GM06990 (cell line): ENCODE results near the gene COL27A1.

ENCODE experiments used
- DNase-seq: peaks from one replicate; pipeline ENCODE4 v3.0.0-alpha.2; 2011; ENCODE audit not compliant: insufficient read length; ENCODE audit errors: extremely low read depth
- H3K27me3 ChIP-seq: replicated peaks from 2 replicates; pipeline ENCODE4 v1.6.0; 2011; ENCODE audit warnings: low read length; ENCODE audit not compliant: control insufficient read depth, insufficient read depth
- H3K36me3 ChIP-seq: 2 replicates; pipeline ENCODE4 v1.5.1; 2011; ENCODE audit warnings: low read length; ENCODE audit not compliant: control insufficient read depth, insufficient read depth
- H3K4me3 ChIP-seq: replicated peaks from 2 replicates; pipeline ENCODE4 v1.5.1; 2011; ENCODE audit warnings: low read depth, mild to moderate bottlenecking, control low read depth, low read length
- CTCF ChIP-seq: IDR thresholded peaks from 2 replicates; pipeline ENCODE4 v1.5.1; 2011; ENCODE audit warnings: low read length, control low read depth, mild to moderate bottlenecking, inconsistent platforms; ENCODE audit not compliant: insufficient read depth, poor library complexity, severe bottlenecking

The COL27A1 gene

DNA sequence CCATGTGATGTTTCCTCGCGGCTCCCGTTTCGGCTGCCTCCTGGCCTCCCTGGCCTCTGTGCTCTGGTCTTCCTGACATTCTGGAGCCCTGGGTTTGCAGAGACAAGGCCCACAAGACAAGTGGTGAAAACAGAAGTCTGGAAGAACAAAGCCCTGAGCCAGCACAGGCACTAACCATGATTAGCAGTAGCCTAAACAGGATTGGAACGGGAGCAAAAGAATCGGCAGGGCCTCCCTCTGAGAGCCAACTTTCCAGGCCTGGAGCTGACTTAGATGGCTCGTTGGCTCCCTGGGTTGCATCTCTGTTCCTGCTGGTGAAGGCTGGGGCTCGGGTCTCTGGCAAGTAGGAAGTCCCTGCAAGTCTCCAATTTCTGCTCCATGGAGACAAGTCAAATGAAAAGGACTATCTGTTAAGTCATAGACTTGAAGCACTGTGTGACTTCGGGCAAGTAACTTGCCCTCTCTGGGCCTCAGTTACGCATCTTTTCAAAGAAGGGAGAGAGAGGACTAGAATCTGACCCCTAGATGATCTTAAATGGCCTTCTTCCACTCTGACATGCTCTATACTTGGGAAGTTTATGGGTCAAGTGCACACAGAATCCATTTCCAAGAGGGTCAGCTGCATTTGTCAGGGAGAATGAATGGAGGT lies 3.3 kb downstream of the COL27A1 start:
- Histone ChIP-seq H3K27me3 (no peaks in the 10 kb centered on the region; the same call in none of the 2 replicates), H3K36me3 (no peaks in the 10 kb centered on the region), H3K4me3 (no peak overlapping the region)
- no peak for DNase-seq
- no peak for TF ChIP-seq CTCF

- TF ChIP-seq CTCF: no peak
- no peaks in the 10 kb centered on the region for H3K36me3 ChIP-seq
- no peak for DNase-seq
- no peak overlapping the region for H3K4me3 ChIP-seq
- no peaks in the 10 kb centered on the region; the same call in none of the 2 replicates for H3K27me3 ChIP-seq
Measured at GRCh38 chr9:114159691-114160090, 4.4 kb downstream of the COL27A1 start.

- DNase-seq: no peak
- no peak overlapping the region for H3K4me3 ChIP-seq
- no peak for TF ChIP-seq CTCF
- H3K36me3 ChIP-seq: no peaks in the 10 kb centered on the region
- H3K27me3 ChIP-seq: no peaks in the 10 kb centered on the region; the same call in none of the 2 replicates
Measured at GRCh38 chr9:114161513-114161912, 6.2 kb downstream of the COL27A1 start.

DNA sequence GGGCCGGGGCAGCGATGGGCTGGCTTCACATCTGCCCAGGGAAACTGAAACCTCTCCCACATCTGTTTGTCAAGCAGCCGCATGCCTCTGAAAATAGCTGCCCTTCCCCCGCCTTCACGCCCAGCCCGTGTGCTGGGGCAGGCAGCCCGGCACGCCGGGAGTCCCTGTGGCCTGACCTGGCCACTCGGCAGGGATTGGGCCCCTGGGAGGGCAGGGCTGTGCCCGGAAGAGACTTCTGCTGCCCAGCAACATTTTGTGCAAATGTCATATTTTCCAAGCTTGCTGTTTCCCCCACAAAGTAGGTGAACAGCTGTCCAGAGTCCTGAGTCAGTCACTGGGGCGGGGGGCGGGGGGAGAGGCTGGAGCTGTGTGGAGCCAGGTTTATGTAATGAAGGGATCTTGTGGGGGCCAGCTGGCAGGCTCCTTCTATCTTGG lies 8.2 kb downstream of the COL27A1 start:
- no peak for DNase-seq
- Histone ChIP-seq H3K4me3 (no peak overlapping the region), H3K36me3 (no peaks in the 10 kb centered on the region), H3K27me3 (no peaks in the 10 kb centered on the region; the same call in none of the 2 replicates)
- TF ChIP-seq CTCF: no peak

DNA sequence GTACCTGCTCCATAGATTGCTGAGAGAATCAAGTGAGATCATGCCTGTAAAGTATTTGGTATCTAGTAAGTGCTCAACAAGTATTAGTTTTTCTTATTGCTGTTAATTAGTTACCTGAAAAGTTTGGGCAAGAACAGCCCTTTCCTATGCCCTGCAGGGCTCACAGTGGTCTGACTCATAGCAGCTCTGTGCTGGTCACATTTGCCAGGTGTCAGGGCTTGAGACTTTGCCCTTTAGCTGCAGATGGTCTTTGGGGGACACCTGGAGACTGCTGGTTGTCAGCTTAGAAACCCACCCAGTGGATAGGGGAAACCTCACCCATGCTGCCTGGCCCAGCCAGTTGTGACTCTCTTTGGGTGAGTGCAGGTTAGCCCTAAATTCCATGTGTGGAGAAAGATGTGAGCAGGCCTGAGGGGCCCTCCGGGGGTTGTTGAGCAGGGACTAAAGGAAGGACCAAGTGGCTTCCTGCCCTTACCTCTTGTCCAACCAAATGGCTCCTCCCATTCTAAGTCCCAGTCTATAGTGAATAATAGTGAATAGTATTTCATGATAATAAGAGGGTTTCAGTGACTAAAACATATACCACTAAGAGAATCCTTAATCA lies 9.0 kb downstream of the COL27A1 start:
- no peak for DNase-seq
- Histone ChIP-seq H3K36me3 (no peaks in the 10 kb centered on the region), H3K4me3 (no peak overlapping the region), H3K27me3 (no peaks in the 10 kb centered on the region; the same call in none of the 2 replicates)
- no peak for TF ChIP-seq CTCF
